Upper lobe of left lung (tissue), 4 donors: ENCODE results near the gene LRP1.

Experiments used
- POLR2AphosphoS5 ChIP-seq, 2 donors: sonication (generic); formaldehyde crosslinking; IDR thresholded peaks; one replicate each; pipeline ENCODE4 v1.5.1; 2017; ENCODE audit warnings: antibody characterized with exemption in 2 of 2
- TF ChIP-seq, protein P1 (sequence below), 6 experiments: fragments of 450-650 bp in 4 of 6; fragments of 200-600 bp in 2 of 6; sonication (generic) in 2 of 6; IDR thresholded peaks; one replicate each; pipeline ENCODE4 v1.5.1; 2016 to 2019; ENCODE audit warnings: antibody characterized with exemption in 6 of 6

DNA sequence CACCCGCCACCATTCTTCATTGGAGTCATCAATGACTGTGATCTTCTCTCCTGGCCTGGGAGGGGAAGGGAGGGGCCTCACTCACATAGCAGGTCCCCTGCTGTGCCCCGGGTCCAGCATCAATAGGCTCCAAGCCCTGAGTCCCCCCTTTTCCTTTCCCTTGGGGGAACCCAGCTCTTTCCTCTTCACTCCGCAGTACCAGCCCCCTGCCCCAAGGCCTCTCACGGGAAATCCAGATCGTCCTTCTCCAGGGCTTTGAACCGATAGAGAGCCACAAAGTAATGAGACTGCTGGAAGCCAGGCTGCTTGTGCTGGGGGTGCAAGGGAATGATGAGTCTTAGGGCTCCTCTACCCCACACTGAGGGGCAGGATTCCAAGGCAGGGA lies 116.0 kb downstream of the LRP1 start:
- TF ChIP-seq, protein P1, sequence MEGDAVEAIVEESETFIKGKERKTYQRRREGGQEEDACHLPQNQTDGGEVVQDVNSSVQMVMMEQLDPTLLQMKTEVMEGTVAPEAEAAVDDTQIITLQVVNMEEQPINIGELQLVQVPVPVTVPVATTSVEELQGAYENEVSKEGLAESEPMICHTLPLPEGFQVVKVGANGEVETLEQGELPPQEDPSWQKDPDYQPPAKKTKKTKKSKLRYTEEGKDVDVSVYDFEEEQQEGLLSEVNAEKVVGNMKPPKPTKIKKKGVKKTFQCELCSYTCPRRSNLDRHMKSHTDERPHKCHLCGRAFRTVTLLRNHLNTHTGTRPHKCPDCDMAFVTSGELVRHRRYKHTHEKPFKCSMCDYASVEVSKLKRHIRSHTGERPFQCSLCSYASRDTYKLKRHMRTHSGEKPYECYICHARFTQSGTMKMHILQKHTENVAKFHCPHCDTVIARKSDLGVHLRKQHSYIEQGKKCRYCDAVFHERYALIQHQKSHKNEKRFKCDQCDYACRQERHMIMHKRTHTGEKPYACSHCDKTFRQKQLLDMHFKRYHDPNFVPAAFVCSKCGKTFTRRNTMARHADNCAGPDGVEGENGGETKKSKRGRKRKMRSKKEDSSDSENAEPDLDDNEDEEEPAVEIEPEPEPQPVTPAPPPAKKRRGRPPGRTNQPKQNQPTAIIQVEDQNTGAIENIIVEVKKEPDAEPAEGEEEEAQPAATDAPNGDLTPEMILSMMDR (IDR thresholded peaks at IDR 0.05), result no peak
- TF ChIP-seq POLR2AphosphoS5 (IDR thresholded peaks at IDR 0.05), result no peak
